Cerebellar nuclear complex (tissue), 1 donor: ENCODE data around the gene ZNF831.

Source experiments
- DNase-seq, 2 experiments: peaks; one replicate each; lab custom pipeline; 2025; lab: John Stamatoyannopoulos, UW

ZNF831 gene

DNA sequence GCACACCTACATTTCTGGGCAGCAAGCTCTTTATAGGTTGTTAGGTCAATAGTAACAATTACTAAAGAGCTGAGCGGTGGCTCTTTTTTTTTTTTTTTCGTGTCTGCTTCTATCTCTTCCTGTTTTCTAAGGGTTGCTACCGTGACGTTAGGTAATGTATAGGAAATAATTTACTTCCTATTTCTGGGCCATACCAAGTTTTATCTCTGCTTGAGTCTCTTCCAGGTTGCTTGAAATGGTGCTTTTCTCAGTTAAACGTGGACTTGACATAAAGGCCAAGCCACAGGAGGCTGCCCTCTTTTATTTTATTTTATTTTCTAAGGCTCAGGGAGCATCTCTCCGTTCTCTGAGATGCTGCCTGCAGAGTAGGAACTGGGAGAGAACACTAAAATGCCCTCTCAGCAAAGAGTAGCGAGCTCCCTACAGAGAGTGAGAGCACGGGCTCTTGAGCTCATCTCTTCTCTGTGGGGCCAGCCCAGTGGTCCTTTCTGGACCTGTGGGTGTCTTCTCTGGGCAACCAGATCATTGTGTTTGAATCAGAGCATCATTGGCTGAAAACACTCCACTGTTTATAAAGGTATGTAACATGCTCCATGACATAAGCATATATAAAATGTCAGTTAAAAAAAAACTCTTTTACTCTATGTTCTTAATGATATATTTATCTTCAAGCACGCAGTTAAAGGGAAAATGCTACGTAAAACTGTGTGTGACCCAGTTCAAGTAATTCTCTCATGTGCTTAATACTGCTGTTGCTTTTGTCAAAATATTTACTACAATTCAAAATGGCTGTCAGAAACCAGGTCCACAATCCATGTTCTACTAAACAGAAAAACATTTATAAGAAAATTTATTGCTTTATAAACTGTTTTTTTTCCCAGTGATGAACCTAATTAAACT is at the start of gene ZNF831:
TSS of gene ZNF831 (plus strand) at position 191 of the 900 bp plus-strand sequence. CDS start 27,199 bp downstream, outside the sequence.
- no peak for DNase-seq

DNA sequence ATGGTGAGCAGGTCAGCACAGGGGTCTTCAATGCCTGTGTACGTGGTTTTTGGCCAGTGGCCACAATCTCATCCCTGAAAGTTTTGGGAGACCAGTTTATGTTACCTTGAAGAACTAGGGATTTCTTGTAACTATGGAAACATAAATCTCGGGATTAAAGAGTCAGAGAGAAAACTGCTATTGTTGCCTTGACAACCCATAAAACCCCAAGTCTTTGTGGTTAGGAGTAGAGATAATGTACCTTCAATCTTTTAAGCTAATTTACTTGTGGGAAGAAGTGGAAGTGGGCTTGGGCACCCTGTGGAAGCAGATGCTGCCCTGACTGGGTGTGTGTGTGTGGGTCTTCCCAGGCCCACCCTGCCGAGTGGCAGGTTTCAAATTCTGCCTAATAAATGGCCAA is 46.1 kb upstream of the ZNF831 start:
- DNase-seq = no peak

DNA sequence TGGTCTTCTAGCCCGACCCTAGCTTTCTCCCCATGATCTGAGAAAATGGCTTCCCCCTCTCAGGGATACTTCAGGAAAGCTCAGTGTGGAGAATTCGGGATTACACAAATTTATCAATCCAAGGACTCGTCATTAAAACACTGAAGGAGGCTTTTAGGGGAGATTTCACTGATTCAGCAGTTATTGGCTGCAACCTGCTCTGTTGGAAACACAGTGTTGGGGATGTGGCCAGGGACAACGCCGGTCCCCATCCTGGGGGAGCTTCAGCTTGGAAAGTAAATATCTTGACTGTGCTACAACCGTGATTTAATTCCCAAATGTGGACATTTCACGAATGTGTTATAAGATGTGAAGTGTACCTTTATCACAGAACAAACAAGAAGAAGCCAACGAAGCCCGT is 44.8 kb upstream of the ZNF831 start:
- DNase-seq = no peak

DNA sequence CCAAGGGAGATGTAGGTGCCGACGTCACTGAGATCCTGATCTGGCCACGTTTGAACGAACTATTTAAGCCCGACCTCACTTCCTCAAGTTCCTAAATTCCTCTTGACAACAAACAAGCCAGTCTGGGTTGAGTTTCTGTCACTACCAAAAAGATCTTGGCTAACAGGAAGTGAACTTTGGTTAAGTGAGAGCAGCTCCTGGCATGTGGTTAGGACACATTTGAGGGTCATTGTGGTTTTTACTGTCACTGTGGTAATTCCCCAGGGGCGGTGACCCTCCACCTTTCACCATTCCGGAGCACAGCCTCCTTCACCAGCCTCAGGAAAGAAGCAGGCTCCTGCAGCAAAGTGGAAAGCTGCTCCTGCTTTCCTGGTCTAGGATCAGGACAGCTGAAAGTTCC is 43.1 kb upstream of the ZNF831 start:
- no peak for DNase-seq

- DNase-seq = no peak
Observed at GRCh38 chr20:59120919-59121318, 42.7 kb upstream of the ZNF831 start.

GRCh38 chr20:59121714-59122565 is 41.7 kb upstream of the ZNF831 start:
- DNase-seq = no peak

DNA sequence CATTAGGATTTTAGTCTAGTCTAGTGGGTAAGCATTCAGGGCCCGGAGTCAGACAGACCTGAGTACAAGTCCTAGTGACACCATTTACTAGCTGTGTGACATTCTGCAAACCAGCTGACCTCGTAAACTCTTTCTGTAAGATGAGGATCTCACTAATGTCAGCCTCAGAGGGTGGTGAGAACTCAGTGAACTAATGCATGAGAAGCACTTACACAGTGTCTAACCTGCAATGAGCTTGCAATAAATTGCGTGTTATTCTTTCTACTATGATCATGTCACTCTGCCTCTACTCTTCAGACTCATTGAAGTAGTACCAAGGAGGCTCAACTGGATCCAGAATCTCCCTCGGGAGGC is 41.1 kb upstream of the ZNF831 start:
- DNase-seq = no peak

GRCh38 chr20:59123011-59123677 is 40.5 kb upstream of the ZNF831 start:
- no peak for DNase-seq

- DNase-seq = no peak
Observed at GRCh38 chr20:59123678-59124255, 39.9 kb upstream of the ZNF831 start.

- peak; percentile 50 to 79 for DNase-seq
Observed at GRCh38 chr20:59124296-59125029, 39.2 kb upstream of the ZNF831 start.

GRCh38 chr20:59125332-59125731 is 38.3 kb upstream of the ZNF831 start:
- DNase-seq = no peak

GRCh38 chr20:59125836-59126235 is 37.8 kb upstream of the ZNF831 start:
- DNase-seq = no peak

DNA sequence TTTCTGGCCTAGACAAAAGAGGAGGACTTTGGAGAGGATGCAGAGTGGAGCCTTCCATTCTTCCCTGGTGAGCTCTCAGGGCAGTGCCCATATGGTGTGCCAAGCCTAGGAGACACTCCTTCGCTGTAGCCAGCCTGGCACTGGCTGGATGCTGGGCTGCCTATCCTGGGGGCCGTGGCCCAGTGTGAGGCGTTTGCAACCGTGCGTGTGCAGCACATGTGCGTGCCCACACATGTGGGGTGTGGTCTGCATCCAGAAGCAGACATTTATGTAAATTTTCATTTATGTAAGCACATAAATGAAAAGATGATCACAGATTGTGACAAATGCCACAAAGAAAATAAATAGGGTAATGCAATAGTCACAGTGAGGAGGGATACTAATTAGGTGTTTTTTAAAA is 35.8 kb upstream of the ZNF831 start:
- DNase-seq = no peak

DNA sequence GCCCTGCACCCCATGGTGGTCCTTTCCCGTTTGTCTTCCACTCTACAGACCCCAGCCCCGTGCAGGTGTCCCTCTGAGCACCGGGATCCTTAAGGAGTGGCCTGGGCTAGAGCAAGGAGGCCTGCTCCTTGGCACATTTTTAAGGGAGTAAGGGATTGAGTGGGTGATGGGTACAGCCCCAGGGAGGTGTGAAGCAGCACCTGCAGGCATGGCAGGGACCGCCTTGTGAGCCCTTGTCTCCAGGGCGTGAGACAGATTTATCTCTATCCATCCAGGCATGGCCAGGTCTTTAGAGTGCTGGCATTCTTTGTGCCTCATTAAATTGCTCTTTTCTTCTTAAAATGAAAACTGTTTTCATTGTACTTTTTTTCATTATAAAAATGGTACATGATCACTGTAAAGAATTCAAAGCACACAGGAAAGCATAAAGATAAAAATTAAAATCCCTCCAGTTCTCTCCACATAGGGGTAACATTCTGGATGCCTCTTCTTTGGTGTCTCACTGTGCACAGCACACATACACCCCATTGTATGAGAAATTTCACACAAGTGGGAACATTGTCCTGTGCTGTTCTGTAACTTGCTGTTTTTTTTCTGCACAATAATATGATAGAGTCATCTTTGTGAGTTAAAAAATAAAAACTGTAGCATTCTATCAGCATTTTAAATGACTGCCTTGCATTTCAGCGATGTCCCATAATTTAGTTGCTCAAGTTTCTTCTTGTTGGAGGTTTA is 31.9 kb upstream of the ZNF831 start:
- DNase-seq = no peak

- no peak for DNase-seq
Observed at GRCh38 chr20:59134182-59134581, 29.4 kb upstream of the ZNF831 start.

DNA sequence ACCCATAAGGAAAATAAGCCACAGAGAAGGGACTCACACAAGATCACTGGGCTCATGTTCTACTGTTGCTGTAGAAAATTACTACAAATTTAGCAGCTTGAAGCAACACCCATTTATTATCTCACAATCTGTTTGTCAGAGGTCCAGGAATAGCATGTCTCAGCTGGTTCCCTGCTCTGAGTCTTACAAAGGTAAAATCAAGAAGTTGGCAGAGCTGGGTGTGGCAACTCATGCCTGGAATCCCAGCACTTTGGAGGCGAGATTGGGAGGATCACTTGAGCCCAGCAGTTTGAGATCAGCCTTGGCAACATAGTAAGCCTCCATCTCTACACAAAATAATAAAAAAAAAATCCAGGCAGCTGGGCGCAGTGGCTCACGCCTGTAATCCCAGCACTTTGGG is 28.5 kb upstream of the ZNF831 start:
- no peak for DNase-seq

DNA sequence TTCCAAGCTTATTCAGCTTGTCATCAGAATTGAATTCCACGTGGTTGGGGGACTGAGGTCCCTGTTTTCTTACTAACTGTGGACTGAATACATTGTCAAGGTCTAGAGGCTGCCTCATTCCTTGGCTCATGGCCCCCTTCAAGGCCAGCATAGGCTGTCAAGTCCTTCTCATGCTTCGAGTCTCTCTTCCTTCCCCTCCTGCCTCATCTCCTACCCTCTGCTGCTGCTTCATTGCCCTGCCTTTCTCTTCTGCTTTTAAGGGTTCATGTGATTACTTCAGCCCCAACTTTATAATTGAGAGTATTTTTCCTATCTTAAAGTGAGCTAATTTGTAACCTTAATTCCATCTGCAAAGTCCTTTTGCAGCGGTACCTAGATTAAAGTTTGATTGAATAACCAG is 27.6 kb upstream of the ZNF831 start:
- no peak for DNase-seq

DNA sequence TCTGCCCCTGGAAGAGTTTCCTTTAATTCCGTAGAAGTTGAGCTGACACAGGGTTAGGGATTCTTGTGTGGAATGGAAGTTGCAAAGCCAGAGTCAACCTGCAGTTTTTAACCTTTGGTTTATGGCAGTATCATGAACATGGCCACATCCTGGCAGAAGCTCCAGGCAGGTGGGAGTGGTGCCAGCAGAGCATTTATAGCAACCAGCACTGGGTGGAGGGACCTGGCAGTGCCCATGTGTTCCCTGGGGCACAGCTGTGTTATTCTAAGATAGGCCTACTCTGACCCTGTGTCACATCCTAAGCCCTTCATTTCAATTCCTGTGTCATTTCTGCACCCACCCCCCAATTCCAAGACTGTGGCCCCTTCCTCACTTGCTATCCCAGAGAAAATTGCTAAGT is 26.1 kb upstream of the ZNF831 start:
- DNase-seq = no peak

DNA sequence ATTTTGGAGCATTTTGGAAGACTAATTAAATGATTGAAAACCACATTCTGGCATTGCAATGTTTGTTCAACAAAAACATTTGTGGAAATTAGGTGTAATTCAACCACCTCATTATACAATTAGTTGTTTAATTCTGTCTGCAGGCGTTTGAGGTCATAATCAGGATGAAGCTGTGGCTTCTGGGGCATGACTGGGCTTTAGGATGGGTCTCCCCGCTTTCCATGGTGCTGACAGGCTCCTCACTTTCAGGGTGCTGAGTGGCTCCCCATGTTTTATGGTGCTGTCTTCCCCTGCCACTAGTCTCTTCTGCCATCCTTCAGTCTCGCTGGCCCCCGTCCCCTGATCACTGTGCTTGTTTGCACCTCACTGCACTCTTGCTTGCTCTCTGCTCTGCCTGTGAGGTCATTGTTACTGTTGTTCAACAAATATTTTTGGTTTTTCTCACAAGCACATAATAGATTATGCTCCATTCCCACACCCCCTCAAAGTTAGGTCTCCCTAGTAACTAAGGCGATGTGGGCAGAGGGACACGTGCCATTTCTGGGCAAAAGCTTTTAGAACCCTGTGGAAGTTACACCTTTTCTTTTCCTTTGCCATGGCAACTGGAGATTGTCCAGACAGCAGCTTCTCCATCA is 25.4 kb upstream of the ZNF831 start:
- no peak for DNase-seq

DNA sequence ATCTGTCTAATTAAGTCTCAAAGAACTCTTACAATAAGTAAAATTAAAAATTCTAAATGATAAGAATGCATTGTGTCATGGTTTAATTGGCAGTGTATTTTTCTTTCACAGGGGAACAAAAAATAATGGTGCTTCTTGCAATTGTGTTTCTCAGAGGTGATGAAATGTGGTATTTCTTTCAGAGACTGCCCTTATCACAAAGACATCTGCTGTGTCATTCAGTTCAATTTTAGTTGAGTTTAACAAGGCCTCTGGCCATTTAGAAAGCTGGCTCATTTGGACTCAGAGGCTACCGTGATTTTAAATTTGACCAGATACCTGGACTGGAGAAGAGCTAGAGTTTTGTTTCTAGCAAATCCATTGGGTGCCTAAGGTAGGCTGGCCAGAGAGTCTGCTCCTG is 23.6 kb upstream of the ZNF831 start:
- no peak for DNase-seq
